Measurements from ENCODE around the gene HOXD4. TPM values are rescaled to one million over a fixed set of nuclear protein-coding genes. Genes with fewer than 3 reads are reported as not detected.

HOXD4 gene
- total and polyA plus RNA-seq, 2 of the 4 experiments (the other 2 are of a cell fraction) = not detected

GRCh38 chr2:176111846-176112374 is 39.4 kb upstream of the HOXD4 start:
- Histone ChIP-seq H3K23ac (ENCODE audit: low read depth, low read length) (no peak overlapping the region), H3K27ac (ENCODE audit: insufficient read depth, low read length) (no peak overlapping the region), H4K5ac (ENCODE audit: low read depth, low read length) (no peak overlapping the region), H4K20me1 (ENCODE audit: insufficient read depth, low read length) (no peaks in the 10 kb centered on the region), H3K4me3 (ENCODE audit: insufficient read depth, low read depth, low read length) (no peak overlapping the region), H3K9ac (ENCODE audit: low read depth, low read length) (no peak overlapping the region), H4K8ac (ENCODE audit: low read depth in 2 of 2, low read length in 2 of 2) (no peak overlapping the region), H3K9me1 (ENCODE audit: insufficient read depth, low read length) (no peaks in the 10 kb centered on the region), H2AFZ (replicated peaks; ENCODE audit: low read length, poor library complexity) (peak overlapping the region; percentile 8), H3K18ac (ENCODE audit: low read depth, low read length) (no peak overlapping the region), H2AK9ac (replicated peaks; ENCODE audit: low read depth, low read length, poor library complexity) (no peak overlapping the region), H3K14ac (replicated peaks; ENCODE audit: low read depth, low read length) (no peak overlapping the region), H3K36me3 (ENCODE audit: control insufficient read depth, insufficient read depth, low read length) (no peaks in the 10 kb centered on the region), H2BK15ac (ENCODE audit: low read depth, low read length) (no peak overlapping the region), H3K4me1 (ENCODE audit: control insufficient read depth, insufficient read depth, low read length) (no peaks in the 10 kb centered on the region), H2BK5ac (ENCODE audit: low read depth, low read length, poor library complexity, severe bottlenecking) (no peak overlapping the region), H2AK5ac (ENCODE audit: low read depth, low read length) (no peak overlapping the region), H3K56ac (ENCODE audit: extremely low read depth, insufficient read depth, low read length) (no peak overlapping the region), H3K9me3 (ENCODE audit: control insufficient read depth, insufficient read depth, low read length) (peaks cover 10% of the 10 kb centered on the region), H3K4me2 (ENCODE audit: low read depth, low read length) (no peak overlapping the region), H4K91ac (ENCODE audit: insufficient read depth, low read depth, low read length) (no peak overlapping the region), H2BK20ac (ENCODE audit: low read depth, low read length) (no peak overlapping the region), H3K79me1 (ENCODE audit: low read depth in 1 of 2, low read length in 2 of 2) (no peaks in the 10 kb centered on the region), H3K27me3 (ENCODE audit: control insufficient read depth, insufficient read depth, low read length) (peaks cover 89% of the 10 kb centered on the region), H3K4ac (ENCODE audit: low read depth, low read length) (no peak overlapping the region), H2BK120ac (ENCODE audit: low read depth, low read length) (no peak overlapping the region)
- in situ Hi-C loops (cut with MboI; ENCODE audit: low sequenced_read_pairs) (no loop called here), dilution Hi-C loops (cut with HindIII; ENCODE audit: low sequenced_read_pairs, unreplicated experiment) (no loop called here), intact Hi-C loops (cut with micrococcal nuclease) (loop anchor here (1.0 kb wide), 1 partner anchor 23 kb away; no protein-coding TSS in a partner anchor)
- no peak for TF ChIP-seq SMC3 (IDR thresholded peaks at IDR 0.05; ENCODE audit: low read depth, low read length)
- TF ChIP-seq POLR2A (IDR thresholded peaks at IDR 0.05; ENCODE audit: low read depth, low read length) = no peak
- TF ChIP-seq CTCF (conservative IDR thresholded peaks at IDR 0.05; ENCODE audit: low read depth, low read length) = no peak
- no peak for TF ChIP-seq MAFK (IDR thresholded peaks at IDR 0.05; ENCODE audit: low read depth, low read length)
- TF ChIP-seq CEBPB (IDR thresholded peaks at IDR 0.05; ENCODE audit: low read depth, low read length) = no peak
- no peak for TF ChIP-seq BHLHE40 (IDR thresholded peaks at IDR 0.05; ENCODE audit: low read depth, low read length)
- no peak for TF ChIP-seq ELK1 (IDR thresholded peaks at IDR 0.05; ENCODE audit: borderline replicate concordance, low read depth, low read length)
- TF ChIP-seq MXI1 (IDR thresholded peaks at IDR 0.05; ENCODE audit: borderline replicate concordance, low read depth, low read length) = no peak
- TF ChIP-seq RCOR1 (IDR thresholded peaks at IDR 0.05; ENCODE audit: insufficient replicate concordance, low read length) = no peak
- no peak for ATAC-seq (ENCODE audit: low read depth)
- 0% methylated on average over 7 of the region's 29 CpGs; no CpG with 5 or more reads in 1 of the 2 experiments for WGBS, 2 experiments (ENCODE audit: extremely low coverage in 2 of 2, insufficient read length in 1 of 2)
- CTCF ChIA-PET = no interaction called here
- POLR2A ChIA-PET (ENCODE audit: unreplicated experiment) = no interaction called here
- BruUV-seq (replicated peaks) = no TSS peak
- DNase-seq = no peak
